OCI-LY1 (cell line): ENCODE results near the gene NFIA.
"Not testable (repeated sequence)": the region's sequence is repeated elsewhere in the genome, so short reads cannot be mapped to it uniquely, and the experiment has no call there.

ENCODE experiments used
- EZH2 ChIP-seq: fragments of 200-600 bp; sonication (generic), shearing (Covaris generic); IDR thresholded peaks from 2 replicates; pipeline ENCODE4 v1.8.0; 2017; ENCODE audit warnings: borderline replicate concordance, mixed run types, mild to moderate bottlenecking, antibody characterized with exemption, low read length, moderate library complexity, mixed read lengths
- TF ChIP-seq, protein P1 (sequence below): fragments of 200-600 bp; sonication (generic), shearing (Covaris generic); IDR thresholded peaks from 2 replicates; pipeline ENCODE4 v1.5.1; 2017; ENCODE audit warnings: mild to moderate bottlenecking, antibody characterized with exemption, low read length, moderate library complexity, mixed read lengths

DNA sequence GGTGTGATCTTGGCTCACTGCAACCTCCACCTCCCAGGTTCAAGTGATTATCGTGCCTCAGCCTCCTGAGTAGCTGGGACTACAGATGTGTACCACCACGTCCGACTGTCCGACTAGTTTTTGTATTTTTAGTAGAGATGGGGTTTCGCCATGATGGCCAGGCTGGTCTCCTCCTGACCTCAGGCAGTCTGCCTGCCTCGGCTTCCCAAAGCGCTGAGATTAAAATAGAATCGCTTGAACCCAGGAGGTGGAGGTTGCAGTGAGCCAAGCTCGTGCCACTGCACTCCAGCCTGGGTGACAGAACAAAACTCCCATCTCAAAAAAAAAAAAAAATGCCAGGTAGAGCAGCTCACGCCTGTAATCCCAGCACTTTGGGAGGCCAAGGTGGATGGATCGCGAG, 44.5 kb downstream of the NFIA start:
- TF ChIP-seq, protein P1, sequence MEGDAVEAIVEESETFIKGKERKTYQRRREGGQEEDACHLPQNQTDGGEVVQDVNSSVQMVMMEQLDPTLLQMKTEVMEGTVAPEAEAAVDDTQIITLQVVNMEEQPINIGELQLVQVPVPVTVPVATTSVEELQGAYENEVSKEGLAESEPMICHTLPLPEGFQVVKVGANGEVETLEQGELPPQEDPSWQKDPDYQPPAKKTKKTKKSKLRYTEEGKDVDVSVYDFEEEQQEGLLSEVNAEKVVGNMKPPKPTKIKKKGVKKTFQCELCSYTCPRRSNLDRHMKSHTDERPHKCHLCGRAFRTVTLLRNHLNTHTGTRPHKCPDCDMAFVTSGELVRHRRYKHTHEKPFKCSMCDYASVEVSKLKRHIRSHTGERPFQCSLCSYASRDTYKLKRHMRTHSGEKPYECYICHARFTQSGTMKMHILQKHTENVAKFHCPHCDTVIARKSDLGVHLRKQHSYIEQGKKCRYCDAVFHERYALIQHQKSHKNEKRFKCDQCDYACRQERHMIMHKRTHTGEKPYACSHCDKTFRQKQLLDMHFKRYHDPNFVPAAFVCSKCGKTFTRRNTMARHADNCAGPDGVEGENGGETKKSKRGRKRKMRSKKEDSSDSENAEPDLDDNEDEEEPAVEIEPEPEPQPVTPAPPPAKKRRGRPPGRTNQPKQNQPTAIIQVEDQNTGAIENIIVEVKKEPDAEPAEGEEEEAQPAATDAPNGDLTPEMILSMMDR, result not testable (repeated sequence)
- TF ChIP-seq EZH2, result not testable (repeated sequence)
